HS-5 (cell line): ENCODE results near the gene LUM.
A peak's percentile ranks its signal among the peaks of the same experiment; 100 is the strongest.
"Not testable (repeated sequence)": the region's sequence is repeated elsewhere in the genome, so short reads cannot be mapped to it uniquely, and the experiment has no call there.

Experiments
- DNase-seq: peaks from one replicate; pipeline ENCODE4 v3.0.0-alpha.2; 2012; ENCODE audit warnings: low read depth

Gene LUM

DNA sequence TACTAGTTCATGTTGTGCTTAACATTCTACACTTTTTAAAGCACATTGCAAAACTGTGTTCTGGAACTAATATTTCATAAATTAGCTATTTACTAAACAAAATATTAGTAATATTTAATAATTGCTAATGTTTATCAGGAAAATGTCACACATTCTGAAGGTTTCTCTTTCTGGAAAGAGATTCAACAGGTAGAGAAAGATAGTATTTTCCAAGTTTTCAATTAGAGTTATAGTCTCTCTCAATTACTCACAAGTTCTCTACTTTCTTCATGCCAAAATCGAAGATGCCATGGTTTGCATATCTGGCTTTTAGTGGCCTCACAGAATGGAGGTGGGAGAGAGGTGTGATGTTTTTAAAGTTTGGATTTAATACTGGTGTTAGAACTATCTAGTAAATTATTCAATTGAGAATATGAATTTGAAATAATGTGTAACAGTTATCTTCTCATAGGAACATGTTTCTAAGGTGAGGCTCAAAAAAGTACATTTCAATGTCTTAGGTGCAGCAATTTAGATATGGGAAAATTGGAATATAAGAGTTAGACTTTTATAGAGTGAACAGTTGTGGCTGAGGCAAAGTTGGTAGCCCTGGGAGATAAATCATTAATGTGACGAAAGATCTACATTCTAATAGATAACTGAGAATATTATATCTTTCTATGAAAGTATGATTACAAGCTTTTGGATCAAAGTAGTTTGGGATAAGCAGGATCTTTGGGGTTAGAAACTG, 1.5 kb downstream of the LUM start:
- DNase-seq = no peak

DNA sequence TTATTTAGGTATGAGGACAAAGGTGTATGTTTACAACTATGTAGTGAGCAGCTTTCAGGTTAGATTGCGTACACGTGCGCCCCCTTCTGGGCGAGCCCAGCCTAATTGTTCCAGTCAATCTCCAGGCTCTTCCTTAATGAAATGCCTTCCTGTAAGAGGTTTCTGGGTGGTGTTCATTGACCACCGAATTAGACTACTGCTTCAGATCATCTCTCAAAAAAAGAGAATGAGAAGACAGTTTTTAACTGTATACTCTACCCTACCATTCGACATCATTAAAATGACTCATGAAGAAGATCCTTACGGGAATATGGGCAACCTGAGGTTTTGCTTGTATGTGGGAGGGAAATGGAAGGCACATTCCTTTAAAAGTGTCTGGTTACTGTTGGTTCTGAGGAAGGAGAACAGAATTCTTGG, 2.1 kb downstream of the LUM start:
- DNase-seq = no peak

DNA sequence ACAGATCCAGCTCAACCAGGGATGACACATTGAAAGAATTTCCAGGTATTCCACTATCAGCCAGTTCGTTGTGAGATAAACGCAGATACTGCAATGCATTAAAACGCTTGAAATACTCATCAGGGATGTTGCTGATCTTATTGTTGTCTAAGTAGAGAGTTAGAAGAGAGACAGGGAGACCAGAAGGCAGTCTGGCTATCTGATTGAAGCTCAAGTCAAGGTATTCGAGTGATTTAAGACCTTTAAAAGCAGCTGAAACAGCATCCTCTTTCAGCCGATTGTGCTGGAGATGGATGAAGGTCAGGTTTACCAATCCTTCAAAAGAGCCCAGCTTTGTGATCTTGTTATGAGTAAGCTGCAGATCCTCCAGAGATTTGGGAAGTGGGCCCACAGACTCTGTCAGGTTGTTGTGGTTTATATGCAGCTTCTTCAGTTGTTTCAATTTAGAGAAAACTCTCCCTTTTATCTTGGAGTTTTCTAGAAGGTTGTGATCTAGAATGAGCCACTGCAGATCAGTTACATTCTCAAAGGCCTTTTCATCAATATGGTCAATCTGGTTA, 3.0 kb downstream of the LUM start:
- no peak for DNase-seq

DNA sequence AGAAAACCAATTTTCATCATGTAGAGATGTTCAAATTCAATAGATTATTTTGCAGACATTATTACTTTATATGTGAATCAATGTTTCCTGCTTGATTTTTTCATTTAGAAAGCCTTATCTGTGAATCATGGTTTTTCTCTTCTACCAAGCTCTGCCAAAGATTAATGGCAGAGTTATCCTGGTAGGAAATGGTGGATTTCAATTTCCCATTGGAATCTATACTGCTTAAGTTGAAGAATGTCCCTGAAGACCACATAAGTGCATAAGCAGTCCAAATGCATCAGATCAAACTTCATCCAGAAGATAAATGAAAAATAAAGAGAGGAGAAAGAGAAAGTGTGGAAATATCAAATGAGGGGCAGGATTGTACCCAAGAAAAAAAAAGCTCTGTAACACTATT, 5.0 kb downstream of the LUM start:
- DNase-seq = no peak

DNA sequence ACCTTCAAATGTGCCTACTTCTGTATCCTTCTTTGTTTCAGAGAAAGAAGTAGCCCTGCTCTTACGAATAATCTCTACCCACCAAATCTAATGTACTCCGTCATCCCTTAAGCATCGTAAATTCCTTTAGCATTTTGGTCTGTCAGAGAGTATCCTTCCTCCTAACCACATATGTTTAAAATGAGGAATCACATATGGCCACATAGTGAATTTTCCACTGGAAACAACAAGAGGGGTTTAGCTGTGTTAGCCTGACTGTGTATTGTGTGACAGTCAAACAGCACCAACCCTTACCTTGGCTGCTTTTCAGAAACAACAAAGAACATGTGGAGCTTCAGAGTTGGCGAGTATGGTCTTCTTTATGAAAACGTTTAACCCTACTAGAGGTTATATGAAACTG, 5.5 kb downstream of the LUM start:
- no peak for DNase-seq

DNA sequence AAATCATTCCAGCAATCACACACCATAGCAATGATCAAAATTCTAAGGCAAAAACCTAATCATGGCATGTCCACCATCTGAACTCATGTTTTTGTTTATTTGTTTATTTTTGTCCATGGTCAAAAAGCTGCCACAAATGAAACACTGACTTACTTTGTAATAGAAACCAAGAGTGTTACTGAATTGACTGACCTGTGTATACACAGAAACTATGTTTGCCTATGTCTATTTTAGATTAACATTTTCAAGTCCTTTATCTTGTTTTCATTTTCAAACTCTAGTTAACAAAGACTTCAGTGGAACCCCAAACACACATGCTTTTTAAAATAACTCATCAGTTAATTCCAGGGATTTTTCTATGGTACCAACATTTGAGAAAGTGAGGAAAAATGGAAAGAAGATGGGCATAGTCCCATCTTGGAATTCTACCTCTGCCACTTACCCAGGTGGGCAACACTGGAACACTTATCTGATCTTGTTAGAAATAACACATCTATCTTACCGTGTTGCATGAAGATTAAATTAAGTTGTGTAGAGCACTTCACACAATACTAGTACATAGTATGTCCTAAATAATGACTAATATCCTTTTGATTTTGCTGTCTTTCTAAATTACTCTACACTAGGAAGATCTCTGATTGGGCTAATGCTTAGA, 6.4 kb downstream of the LUM start:
- DNase-seq = no peak

DNA sequence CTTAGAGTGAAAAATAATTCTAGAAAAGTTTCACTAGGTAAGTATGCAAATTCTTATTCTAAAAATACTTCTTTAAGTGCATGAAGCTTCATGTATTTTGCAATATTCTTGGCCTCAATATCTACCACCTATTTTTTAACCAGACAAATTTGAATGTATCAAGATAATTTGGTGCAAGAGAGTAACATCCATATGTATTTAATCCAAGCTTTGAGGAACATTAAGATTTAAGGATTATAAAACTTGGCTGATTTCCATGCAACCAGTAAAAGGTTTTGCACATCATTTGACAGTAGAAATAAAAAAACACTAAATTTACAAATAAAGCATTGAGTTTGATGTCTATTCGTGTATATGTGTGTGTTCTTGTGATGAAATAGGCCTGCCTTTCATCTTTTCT, 7.7 kb downstream of the LUM start:
- DNase-seq = no peak

DNA sequence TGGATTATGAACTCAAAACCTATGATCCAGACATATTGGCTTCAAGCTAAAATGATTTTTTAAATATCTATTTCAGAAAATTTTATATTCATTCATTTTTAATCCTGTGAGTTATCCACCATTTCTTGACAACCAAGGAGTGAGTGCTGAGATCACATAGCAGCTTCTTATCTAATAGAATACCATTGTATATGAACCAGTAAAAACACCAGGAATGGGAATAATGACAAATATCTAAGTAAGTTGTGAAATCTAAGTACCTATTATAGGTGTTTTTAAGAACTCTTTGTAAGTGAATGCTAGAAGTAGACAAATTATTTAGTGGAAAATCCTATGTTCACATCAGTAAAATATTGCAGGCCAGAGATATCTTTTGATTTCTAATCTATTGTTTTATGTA, 8.2 kb downstream of the LUM start:
- no peak for DNase-seq

DNA sequence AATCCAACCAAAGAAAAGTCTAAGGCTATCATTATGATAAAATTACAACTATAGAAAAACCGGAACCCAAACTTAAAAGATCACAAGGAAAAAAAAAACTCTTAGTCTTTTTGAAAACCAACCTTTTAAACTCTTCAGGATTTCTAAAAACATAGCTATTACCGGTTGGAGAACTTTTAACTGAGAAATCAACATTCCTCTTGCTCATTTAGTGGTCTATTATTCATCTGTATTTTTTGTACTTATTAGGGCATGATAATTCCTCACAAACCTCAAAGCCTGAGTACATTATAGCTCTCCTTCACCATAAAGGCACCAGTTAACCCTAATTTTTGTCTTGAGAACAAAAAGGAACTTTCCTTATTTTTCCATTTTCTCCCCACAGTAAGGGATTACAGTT, 10.4 kb downstream of the LUM start:
- DNase-seq = no peak

DNA sequence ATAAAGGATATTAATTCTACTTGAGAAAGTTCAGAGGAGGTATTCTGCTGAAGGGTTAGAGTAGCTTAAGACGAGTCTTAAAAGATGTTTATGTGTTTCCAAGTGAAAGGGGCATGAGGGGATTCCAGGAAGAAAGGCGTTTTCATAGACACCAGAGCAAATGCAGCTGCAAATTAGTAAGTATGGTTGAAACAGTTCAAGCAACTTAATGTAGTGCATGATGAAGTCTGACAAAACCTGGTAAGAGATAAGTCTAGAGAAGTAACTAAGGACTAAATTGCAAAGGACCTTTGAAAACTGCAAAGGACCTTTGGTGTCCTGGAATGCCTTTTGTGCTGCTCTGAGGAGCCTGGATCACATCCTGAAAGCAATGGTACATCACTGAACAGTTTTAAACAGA, 11.5 kb downstream of the LUM start:
- DNase-seq = no peak

DNA sequence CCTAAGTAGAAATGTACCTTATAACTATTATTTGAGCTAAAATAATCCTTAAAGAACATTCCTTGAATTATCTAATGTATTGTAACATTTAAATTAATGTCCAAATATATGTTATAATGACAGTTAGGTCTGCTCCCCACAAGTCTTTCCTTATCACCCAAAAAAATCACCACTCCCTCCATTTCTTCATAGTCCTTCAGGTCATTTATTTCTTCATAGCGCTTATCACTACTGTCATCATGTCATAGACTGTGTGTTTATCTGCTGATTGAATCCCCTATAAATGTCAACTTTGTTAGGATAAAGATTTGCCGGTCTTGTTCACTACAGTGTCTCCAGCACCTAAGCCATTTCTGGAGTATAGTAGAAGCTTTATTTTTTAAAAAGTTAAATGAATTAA, 12.0 kb downstream of the LUM start:
- no peak for DNase-seq

DNA sequence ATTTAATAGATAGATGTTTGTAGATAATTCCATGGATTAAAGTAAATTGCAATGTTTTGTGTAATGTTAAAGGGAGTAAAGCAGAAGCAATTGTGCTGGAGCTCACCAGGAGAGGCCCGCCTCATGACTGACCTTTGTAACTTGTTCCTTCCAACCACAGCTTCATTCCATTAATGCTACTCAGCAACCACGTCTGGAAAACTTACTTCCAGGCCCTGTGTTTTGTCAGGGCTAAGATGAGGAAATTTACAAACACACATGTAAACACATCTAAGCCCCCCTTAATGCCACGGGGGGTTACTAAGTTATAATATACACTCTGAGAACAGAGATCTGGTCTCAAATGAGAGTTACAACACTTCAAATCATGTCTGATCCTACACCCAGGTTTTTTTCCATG, 12.4 kb downstream of the LUM start:
- peak; percentile 74 for DNase-seq

DNA sequence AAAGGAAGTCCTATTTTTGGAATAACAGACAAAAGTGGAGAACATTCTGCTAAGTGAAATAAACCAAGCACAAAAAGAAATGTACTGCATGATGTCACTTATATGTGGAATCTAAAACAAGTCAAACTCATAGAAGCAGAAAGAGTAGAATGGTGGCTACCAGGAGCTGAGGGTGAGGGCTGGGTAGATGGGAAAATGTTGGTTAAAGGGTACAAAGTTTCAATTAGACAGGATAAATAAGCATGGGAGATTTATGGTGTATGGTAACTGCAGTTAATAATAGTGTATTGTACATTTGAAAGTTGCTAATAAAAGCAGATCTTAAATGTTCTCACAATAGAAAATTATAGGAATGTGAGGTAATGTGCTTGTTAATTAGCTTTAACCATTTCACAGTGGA, 12.8 kb downstream of the LUM start:
- no peak for DNase-seq

DNA sequence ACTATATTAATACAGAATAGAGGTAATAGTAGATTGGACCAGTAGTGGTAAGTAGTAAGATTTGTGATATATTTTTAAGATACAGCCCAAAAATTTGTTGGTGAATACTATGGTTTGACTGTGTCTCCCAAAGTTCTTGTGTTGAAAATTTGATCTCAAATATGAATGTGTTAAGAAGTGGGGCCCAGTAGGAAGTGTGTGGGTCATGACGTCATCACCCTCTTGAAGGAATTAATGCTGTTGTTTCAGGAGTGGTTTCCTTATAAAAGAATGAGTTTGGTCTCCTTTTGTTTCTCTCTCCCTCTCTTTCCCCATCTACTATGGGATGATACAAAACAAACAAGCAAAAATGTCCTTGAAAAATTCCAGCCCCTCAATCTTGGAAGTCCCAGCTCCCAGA, 16.3 kb downstream of the LUM start:
- DNase-seq = no peak

DNA sequence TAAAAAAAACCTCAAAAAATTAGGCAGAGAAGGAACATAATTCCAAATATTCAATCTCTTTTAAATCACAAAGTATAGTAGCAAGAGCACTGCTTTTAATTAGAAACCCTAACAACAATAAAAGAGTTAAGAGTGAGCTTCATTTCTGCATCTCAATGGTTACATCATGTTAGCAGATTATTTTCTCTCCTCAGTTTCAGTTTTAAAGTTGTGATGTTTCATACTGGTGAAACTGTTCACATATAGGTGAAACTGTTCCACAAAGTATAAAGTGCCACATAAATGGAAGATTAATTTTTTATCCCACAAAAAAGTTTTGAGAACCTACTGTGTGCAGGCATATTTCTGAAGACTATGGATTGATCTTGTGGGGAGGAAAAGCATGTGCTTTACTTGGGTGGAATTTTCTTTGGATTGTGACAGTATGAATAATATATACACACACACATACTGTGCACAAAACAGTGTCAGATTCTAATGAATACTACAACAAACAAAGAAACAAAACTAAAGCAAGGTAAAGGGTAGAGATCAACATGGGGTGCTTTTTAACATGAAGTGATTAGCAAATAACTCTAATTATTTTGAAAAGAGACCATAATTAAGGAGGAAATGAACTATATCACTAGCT, 17.1 kb downstream of the LUM start:
- no peak for DNase-seq

DNA sequence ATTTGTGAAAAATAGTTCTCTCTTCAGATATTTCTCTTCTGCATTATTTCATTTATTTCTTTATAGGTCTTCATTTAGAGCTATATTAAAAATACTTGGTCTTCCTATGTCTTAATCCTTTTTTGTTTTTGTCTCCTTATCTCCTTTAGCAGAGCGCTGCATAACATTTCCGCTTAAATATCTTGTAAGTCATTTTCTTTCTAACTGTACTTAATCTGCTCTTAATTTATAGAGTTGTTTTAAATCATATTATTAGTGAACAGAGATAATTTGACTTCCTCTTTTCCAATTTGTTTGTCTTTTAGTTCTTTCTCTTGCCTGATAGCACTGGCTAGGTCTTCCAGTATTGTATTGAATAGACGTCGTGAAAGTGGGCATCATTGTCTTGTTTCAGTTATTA, 18.0 kb downstream of the LUM start:
- no peak for DNase-seq

DNA sequence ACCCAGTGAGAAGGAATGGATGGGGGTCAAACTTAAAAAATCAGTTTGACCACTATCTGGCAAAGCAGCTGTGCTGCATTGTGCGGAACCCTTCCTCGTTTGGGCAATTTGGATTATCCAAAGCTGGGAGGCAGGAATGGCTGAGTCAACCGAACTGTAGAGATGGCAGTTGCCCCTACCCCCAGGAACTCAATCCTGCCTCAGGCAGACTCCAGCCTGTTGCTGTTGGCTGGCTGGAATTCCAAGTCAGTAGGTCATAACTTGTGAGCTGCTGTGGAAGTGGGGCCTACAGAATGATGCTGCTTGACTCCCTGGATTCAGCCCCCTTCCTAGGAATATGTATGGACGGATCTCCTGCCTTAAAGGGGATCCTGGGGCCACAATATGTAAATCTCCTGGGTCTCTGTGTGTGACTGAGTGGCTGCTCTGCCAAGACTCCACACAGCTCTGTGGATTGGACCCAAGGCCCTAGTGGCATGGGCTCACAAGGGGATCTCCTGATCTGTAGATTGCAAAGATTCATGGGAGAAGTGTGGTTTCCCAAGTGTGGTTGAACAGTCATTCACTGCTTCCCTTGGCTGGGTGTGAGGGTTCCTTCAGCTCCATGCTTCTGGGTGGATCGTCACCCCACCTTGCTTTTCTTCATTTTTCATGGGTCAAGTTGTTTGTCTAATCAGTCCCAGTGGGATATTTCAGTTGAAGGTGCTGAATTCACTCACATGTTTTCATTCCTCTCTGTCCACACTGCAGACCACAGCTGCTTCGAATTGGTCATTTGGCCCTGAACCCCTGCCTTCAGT, 19.2 kb downstream of the LUM start:
- no peak for DNase-seq

DNA sequence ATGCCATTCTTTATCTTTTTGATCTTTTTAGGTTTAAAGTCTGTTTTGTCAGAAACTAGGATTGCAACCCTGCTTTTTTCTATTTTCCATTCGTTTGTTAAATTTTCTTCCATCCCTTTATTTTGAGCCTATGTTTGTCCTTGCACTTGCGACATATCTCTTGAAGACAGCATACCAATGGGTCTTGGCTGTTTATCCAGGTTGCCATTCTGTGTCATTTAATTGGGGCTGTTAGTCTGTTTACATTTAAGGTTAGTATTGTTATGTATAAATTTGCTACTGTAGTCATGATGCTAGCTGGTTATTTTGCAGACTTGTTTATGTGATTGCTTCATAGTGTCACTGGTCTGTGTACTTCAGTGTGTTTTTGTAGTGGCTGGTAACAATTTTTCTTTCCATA, 21.3 kb downstream of the LUM start:
- not testable (repeated sequence) for DNase-seq

DNA sequence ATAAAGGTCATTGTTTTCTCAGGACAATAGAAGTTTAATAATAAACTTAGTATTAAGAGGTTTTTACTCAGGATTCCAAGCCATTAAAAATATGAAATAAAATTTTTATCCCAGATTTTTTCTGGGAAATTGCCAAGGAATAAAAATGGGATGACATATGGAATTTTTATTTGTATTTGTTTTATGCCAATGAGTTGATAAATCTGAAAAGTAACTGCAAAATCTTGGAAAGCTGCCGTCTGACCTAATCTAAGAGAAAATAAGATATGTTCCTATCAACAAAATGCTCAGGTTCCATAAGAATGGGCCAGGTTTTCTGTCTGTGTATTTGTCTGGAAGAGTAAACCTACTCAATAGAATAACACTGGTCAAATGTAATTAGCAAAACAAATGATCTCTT, 31.3 kb downstream of the LUM start:
- DNase-seq = no peak

DNA sequence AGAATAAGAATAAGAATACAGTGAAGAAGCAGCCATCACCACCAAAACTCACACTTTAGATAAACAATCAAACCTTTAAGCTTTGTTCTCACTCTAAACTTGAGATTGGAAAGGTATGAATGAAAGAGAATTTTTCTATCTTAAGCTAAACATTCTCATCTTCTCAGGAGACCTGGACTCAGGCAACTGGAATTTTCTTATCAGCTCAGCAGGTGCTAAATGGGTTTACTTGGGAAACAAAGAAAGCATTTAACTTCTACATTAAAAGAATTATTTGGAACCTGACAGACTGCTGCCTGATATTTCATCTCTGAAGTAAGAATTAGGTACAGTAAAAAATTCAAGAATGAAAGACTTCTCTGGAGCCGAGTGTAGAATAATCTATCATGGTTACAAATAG, 32.8 kb downstream of the LUM start:
- DNase-seq = no peak

DNA sequence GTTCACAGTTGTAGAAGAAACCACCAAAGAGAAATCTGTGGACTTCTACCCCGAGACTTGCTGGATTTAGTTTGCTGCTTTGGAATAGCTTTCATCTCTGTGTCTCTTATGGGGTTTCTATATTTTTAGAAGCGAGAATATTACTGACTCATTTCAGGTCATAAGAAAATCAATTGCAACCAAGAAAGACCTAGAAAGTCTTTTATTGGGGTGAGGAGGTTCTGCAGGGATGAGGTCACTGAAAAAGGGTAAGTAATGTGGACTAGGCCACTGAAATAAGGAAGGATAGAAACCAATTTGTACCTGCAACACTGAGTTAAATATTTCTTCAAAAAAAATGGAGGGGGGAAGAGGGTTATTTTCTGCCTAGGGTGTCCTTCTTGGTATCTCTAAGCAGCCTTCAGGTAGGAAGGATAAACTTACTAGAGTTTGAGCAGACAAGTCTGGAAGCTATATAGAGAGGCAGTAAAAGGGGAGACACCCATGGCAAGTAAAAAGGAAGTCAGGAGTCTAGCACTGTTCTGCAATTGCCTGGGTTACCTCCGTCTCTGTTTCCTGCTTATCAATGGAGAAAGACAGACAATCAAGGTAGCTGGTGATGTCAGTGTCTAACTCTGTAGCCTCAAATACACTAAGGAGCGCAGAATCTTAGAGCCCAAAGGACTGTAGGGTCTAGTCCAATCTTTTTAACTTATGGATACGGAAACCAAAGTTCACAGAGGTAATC, 33.9 kb downstream of the LUM start:
- no peak for DNase-seq

DNA sequence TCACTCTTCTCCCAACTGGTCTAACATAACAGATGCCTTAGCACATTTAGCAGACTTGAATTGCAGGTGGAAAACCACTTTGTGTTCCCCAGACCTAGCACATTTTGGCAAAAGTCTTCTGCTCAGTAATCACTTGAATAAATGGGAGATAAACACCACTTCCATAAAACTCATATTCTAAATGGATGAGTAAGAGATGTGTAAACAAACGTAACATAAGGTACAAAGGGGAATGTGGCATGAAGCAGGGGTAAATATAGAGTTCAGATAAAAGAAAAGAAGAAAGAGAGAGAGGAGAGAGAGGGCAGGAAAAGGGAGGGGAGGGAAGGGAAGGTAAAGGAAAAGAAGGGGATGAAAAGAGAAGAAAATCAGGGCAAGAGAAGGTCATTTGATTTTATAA, 36.4 kb downstream of the LUM start:
- no peak for DNase-seq
